OCI-LY1 (cell line): ENCODE measurements around the gene ST3GAL3.

Source experiments
- CTCF ChIP-seq: fragments of 200-600 bp; sonication (generic), shearing (Covaris generic); IDR thresholded peaks from 2 replicates; pipeline ENCODE4 v1.5.1; 2017; ENCODE audit warnings: mild to moderate bottlenecking, antibody characterized with exemption, low read length, moderate library complexity, mixed read lengths
- EZH2 ChIP-seq: fragments of 200-600 bp; sonication (generic), shearing (Covaris generic); IDR thresholded peaks from 2 replicates; pipeline ENCODE4 v1.8.0; 2017; ENCODE audit warnings: borderline replicate concordance, mixed run types, mild to moderate bottlenecking, antibody characterized with exemption, low read length, moderate library complexity, mixed read lengths

DNA sequence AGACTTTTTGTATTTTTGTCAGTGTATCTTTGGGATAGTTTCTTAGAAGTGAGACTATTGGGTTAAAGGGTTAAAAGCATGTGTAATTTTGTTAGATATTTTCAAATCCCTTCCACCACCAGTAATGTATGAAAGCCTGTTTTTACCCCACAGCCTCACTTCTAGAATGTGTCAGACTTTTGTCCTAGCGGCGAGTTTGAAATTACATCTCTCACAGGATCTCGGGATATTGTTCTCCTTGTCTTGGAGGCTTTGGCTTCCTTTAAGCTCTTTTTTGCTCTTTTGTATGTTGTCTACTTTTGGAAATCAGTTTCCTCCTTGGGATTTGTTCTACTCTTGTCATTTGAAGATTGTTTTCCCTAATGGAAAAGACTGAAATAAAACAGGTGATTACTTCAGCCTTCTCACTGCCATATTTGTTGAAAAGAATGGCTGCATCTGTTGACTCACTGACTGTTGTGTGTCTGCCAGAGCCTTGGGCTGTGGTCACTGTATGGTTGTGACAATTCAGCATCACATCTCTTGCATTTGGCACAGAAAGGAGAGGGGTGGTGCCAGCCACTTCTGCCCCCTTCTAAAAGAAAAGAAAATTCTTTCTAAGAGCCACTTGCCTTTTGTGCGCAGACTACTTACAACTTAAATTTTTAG is 22.6 kb downstream of the ST3GAL3 start:
- TF ChIP-seq EZH2 (no peak), CTCF (no peak)
